Measurements from ENCODE around the gene PRDM9. TPM values are rescaled to one million over a fixed set of nuclear protein-coding genes. Genes with fewer than 3 reads are reported as not detected.
"Not testable (repeated sequence)": the region's sequence is repeated elsewhere in the genome, so short reads cannot be mapped to it uniquely, and the experiment has no call there.

Gene PRDM9
- total RNA-seq, 2 experiments from 2014 or later = not detected

DNA sequence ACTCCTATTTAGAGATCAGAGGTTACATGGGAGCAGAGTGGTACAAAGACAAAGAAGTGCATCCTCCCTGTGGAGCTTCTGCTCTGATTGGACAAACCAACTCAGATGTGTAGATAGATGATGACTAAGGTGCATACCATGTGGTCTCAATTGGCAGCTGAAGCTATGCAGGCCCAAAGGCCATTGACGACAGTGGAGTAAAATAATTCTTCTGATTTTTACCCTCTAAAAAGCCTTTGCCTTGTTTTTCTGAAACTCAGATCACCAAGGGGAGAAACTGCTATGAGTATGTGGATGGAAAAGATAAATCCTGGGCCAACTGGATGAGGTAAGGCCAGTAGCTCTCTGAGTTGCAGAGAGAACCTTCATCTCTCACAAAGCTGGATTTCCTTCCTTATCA lies 15.6 kb downstream of the PRDM9 start:
- POLR2A ChIA-PET = interaction anchor here (0.6 kb wide), 1 partner anchor 240 kb away, joined by 3 read pairs; no protein-coding TSS in a partner anchor
- Histone ChIP-seq H2AFZ (ENCODE audit: low read length) (no peak overlapping the region), H3K9me3 (ENCODE audit: low read length) (no peaks in the 10 kb centered on the region), H3K36me3 (ENCODE audit: insufficient read depth, low read length) (no peaks in the 10 kb centered on the region), H3K27ac (ENCODE audit: low read depth, low read length, poor library complexity, severe bottlenecking) (no peak overlapping the region), H3K79me2 (ENCODE audit: insufficient read depth, low read depth, low read length) (no peaks in the 10 kb centered on the region), H3K4me2 (ENCODE audit: low read length) (no peak overlapping the region), H3K9me2 (ENCODE audit: insufficient read depth, low read length) (no peaks in the 10 kb centered on the region), H3K4me1 (ENCODE audit: insufficient read depth, low read length, poor library complexity, severe bottlenecking) (no peaks in the 10 kb centered on the region), H4K20me1 (ENCODE audit: insufficient read depth, low read length) (no peaks in the 10 kb centered on the region), H3K4me3 (ENCODE audit: low read depth, low read length, poor library complexity, severe bottlenecking) (no peak overlapping the region)
- CTCF ChIA-PET (ENCODE audit: unreplicated experiment) = no interaction called here
- no peak for DNase-seq (ENCODE audit: low spot score)
- TF ChIP-seq, protein P1, sequence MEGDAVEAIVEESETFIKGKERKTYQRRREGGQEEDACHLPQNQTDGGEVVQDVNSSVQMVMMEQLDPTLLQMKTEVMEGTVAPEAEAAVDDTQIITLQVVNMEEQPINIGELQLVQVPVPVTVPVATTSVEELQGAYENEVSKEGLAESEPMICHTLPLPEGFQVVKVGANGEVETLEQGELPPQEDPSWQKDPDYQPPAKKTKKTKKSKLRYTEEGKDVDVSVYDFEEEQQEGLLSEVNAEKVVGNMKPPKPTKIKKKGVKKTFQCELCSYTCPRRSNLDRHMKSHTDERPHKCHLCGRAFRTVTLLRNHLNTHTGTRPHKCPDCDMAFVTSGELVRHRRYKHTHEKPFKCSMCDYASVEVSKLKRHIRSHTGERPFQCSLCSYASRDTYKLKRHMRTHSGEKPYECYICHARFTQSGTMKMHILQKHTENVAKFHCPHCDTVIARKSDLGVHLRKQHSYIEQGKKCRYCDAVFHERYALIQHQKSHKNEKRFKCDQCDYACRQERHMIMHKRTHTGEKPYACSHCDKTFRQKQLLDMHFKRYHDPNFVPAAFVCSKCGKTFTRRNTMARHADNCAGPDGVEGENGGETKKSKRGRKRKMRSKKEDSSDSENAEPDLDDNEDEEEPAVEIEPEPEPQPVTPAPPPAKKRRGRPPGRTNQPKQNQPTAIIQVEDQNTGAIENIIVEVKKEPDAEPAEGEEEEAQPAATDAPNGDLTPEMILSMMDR (conservative IDR thresholded peaks at IDR 0.05; ENCODE audit: low read length) = no peak
- TF ChIP-seq EZH2phosphoT487 (IDR thresholded peaks at IDR 0.05; ENCODE audit: borderline replicate concordance, low read depth, low read length) = no peak
- intact Hi-C loops (cut with micrococcal nuclease; ENCODE audit: unreplicated experiment) = no loop called here
- no TSS peak for BruUV-seq (replicated peaks)

DNA sequence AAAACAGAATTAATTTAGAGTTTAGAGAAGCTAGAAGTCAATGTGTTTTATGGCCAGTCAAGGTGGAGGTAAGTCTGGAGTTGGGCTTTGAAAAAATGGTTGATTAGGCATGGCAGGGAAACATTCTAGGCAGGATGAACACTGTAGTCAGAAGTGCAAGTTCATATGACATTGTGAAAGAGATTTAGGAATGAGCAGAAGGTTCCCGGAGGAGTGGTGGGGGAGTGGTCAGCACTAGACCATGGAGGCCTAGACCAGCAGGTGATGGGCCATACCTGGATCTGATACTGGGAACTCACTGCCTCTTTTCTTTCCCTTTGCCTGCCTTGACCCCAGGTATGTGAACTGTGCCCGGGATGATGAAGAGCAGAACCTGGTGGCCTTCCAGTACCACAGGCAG lies 16.6 kb downstream of the PRDM9 start:
- Histone ChIP-seq H4K20me1 (ENCODE audit: insufficient read depth, low read length) (no peaks in the 10 kb centered on the region), H3K36me3 (ENCODE audit: insufficient read depth, low read length) (no peaks in the 10 kb centered on the region), H3K4me3 (ENCODE audit: low read depth, low read length, poor library complexity, severe bottlenecking) (no peak overlapping the region), H3K79me2 (ENCODE audit: insufficient read depth, low read depth, low read length) (no peaks in the 10 kb centered on the region), H3K4me1 (ENCODE audit: insufficient read depth, low read length, poor library complexity, severe bottlenecking) (no peaks in the 10 kb centered on the region), H2AFZ (ENCODE audit: low read length) (no peak overlapping the region), H3K4me2 (ENCODE audit: low read length) (no peak overlapping the region), H3K27ac (ENCODE audit: low read depth, low read length, poor library complexity, severe bottlenecking) (no peak overlapping the region), H3K9me3 (ENCODE audit: low read length) (no peaks in the 10 kb centered on the region), H3K9me2 (ENCODE audit: insufficient read depth, low read length) (no peaks in the 10 kb centered on the region)
- no peak for DNase-seq (ENCODE audit: low spot score)
- ChIA-PET POLR2A (no interaction called here), CTCF (ENCODE audit: unreplicated experiment) (no interaction called here)
- no TSS peak for BruUV-seq (replicated peaks)
- no peak for TF ChIP-seq EZH2phosphoT487 (IDR thresholded peaks at IDR 0.05; ENCODE audit: borderline replicate concordance, low read depth, low read length)
- TF ChIP-seq, protein P1 (conservative IDR thresholded peaks at IDR 0.05; ENCODE audit: low read length) = no peak
- intact Hi-C loops (cut with micrococcal nuclease; ENCODE audit: unreplicated experiment) = no loop called here

DNA sequence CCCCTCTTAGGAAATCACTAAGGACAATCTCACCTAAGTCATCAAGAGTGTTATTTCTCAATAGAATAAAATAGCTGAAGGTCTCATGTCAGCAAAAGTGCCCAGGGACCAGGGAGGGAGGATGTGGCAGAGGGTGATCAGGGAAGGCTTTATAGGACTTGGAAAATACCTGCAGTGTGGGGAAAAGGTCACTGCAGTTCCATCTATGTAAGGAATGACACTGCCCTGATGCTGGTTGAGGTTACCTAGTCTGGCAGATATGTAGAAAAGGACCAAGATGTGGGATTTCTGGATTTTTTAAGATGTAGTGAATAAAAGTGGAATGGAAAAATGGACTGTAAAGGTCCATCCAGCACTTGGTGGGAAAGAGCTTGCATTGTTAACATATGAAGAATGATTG lies 18.3 kb downstream of the PRDM9 start:
- Histone ChIP-seq H3K4me3 (ENCODE audit: low read depth, low read length, poor library complexity, severe bottlenecking) (no peak overlapping the region), H3K36me3 (ENCODE audit: insufficient read depth, low read length) (no peaks in the 10 kb centered on the region), H2AFZ (ENCODE audit: low read length) (no peak overlapping the region), H3K4me1 (ENCODE audit: insufficient read depth, low read length, poor library complexity, severe bottlenecking) (no peaks in the 10 kb centered on the region), H4K20me1 (ENCODE audit: insufficient read depth, low read length) (no peaks in the 10 kb centered on the region), H3K79me2 (ENCODE audit: insufficient read depth, low read depth, low read length) (no peaks in the 10 kb centered on the region), H3K27ac (ENCODE audit: low read depth, low read length, poor library complexity, severe bottlenecking) (no peak overlapping the region), H3K9me2 (ENCODE audit: insufficient read depth, low read length) (no peaks in the 10 kb centered on the region), H3K9me3 (ENCODE audit: low read length) (0 out of 2 replicates have a peak, but pooled peaks cover 1% of the 10 kb centered on the region), H3K4me2 (ENCODE audit: low read length) (no peak overlapping the region)
- DNase-seq (ENCODE audit: low spot score) = no peak
- CTCF ChIA-PET (ENCODE audit: unreplicated experiment) = no interaction called here
- POLR2A ChIA-PET = no interaction called here
- BruUV-seq (replicated peaks) = no TSS peak
- intact Hi-C loops (cut with micrococcal nuclease; ENCODE audit: unreplicated experiment) = no loop called here
- TF ChIP-seq EZH2phosphoT487 (IDR thresholded peaks at IDR 0.05; ENCODE audit: borderline replicate concordance, low read depth, low read length) = no peak
- TF ChIP-seq, protein P1 (conservative IDR thresholded peaks at IDR 0.05; ENCODE audit: low read length) = no peak

DNA sequence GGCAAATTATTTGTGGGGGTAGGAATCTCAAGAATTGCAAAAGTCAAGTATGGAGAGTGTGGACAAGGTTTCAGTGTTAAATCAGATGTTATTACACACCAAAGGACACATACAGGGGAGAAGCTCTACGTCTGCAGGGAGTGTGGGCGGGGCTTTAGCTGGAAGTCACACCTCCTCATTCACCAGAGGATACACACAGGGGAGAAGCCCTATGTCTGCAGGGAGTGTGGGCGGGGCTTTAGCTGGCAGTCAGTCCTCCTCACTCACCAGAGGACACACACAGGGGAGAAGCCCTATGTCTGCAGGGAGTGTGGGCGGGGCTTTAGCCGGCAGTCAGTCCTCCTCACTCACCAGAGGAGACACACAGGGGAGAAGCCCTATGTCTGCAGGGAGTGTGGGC lies 19.2 kb downstream of the PRDM9 start:
- DNase-seq (ENCODE audit: low spot score); H3K9me3 ChIP-seq (ENCODE audit: low read length); H3K4me3 ChIP-seq (ENCODE audit: low read depth, low read length, poor library complexity, severe bottlenecking); BruUV-seq (replicated peaks); POLR2A ChIA-PET; H3K36me3 ChIP-seq (ENCODE audit: insufficient read depth, low read length); H3K79me2 ChIP-seq (ENCODE audit: insufficient read depth, low read depth, low read length); CTCF ChIA-PET (ENCODE audit: unreplicated experiment); H2AFZ ChIP-seq (ENCODE audit: low read length); H3K4me2 ChIP-seq (ENCODE audit: low read length); intact Hi-C loops (cut with micrococcal nuclease; ENCODE audit: unreplicated experiment); H3K27ac ChIP-seq (ENCODE audit: low read depth, low read length, poor library complexity, severe bottlenecking); H4K20me1 ChIP-seq (ENCODE audit: insufficient read depth, low read length); H3K4me1 ChIP-seq (ENCODE audit: insufficient read depth, low read length, poor library complexity, severe bottlenecking); H3K9me2 ChIP-seq (ENCODE audit: insufficient read depth, low read length): not testable (repeated sequence)
